Sigmoid colon (tissue), 7 donors: ENCODE measurements around the gene PSPH. TPM values are rescaled to one million over a fixed set of nuclear protein-coding genes. Genes with fewer than 3 reads are reported as not detected.
A peak's percentile ranks its signal among the peaks of the same experiment; 100 is the strongest.

Experiments used
- DNase-seq: peaks from one replicate; pipeline ENCODE4 v3.0.0-alpha.2; 2019
- H3K27ac ChIP-seq, 4 donors: fragments of 200-600 bp; sonication (generic); one replicate each; pipeline ENCODE4 v1.5.1; 2016 to 2019; ENCODE audit warnings: mild to moderate bottlenecking in 1 of 4
- H3K27me3 ChIP-seq, 3 donors: fragments of 200-600 bp; sonication (generic); one replicate each; pipeline ENCODE4 v1.5.1; 2019; ENCODE audit warnings: mild to moderate bottlenecking in 1 of 3
- H3K36me3 ChIP-seq, 4 donors: fragments of 200-600 bp; sonication (generic); one replicate each; pipeline ENCODE4 v1.5.1; 2016 to 2019
- H3K4me1 ChIP-seq, 4 donors: fragments of 200-600 bp; sonication (generic); one replicate each; pipeline ENCODE4 v1.5.1; 2017 to 2019
- H3K4me3 ChIP-seq, 4 donors: fragments of 200-600 bp; sonication (generic); one replicate each; pipeline ENCODE4 v1.5.1; 2017 to 2019; ENCODE audit warnings: mild to moderate bottlenecking in 2 of 4, moderate library complexity in 1 of 4
- H3K9me3 ChIP-seq, 4 donors: fragments of 200-600 bp in 3 of 4; sonication (generic) in 3 of 4; one replicate each; pipeline versions ENCODE4 v1.5.1 to v1.6.1; 2013 to 2019
- EP300 ChIP-seq, 4 donors: sonication (generic); formaldehyde crosslinking; IDR thresholded peaks; one replicate each; pipeline ENCODE4 v1.6.1; 2017; ENCODE audit warnings: antibody characterized with exemption in 4 of 4
- POLR2A ChIP-seq, 2 donors: fragments of 450-650 bp; IDR thresholded peaks; one replicate each; pipeline ENCODE4 v1.6.1; 2016; ENCODE audit warnings: antibody characterized with exemption in 2 of 2, mild to moderate bottlenecking in 2 of 2, moderate library complexity in 2 of 2
- POLR2AphosphoS5 ChIP-seq, 4 donors: sonication (generic); formaldehyde crosslinking; IDR thresholded peaks; one replicate each; pipeline ENCODE4 v1.6.1; 2017; ENCODE audit warnings: antibody characterized with exemption in 4 of 4
- WGBS, 2 donors: extraction: QIAGEN DNeasy Blood & Tissue Kit; methylation state at CpG; one replicate each; pipeline ENCODE4 v1.1.7; 2013; 5-methylcytosine and 5-hydroxymethylcytosine counted together
- intact Hi-C: fragments of 100-400 bp; cut with DNase I; formaldehyde crosslinking; loops from one replicate; pipeline ENCODE4 v1.15.1; 2023
- polyA plus RNA-seq, 3 donors: library from polyadenylated mRNA; stranded (reverse); fragments of 200-250 nt; gene quantifications; one replicate each; pipeline ENCODE4 v1.2.3, GENCODE V29; 2013
- total RNA-seq, 4 donors: library from RNA; depleted of rRNA; stranded (reverse); fragments of >200 nt; gene quantifications; one replicate each; pipeline ENCODE4 v1.1.0, GENCODE V29; 2016
- TF ChIP-seq, protein P1 (sequence below), 4 experiments: fragments of 450-650 bp in 3 of 4; fragments of 200-600 bp in 1 of 4; IDR thresholded peaks; one replicate each; pipeline ENCODE4 v1.5.1; 2016 to 2019; ENCODE audit warnings: antibody characterized with exemption in 4 of 4, mild to moderate bottlenecking in 3 of 4, moderate library complexity in 2 of 4
- donor health status: healthy with polysubstance abuse.
- donor health status: Bipolar disorder and iron deficiency.
- donor health status: healthy.

PSPH gene
- total and polyA plus RNA-seq, 7 donors, result 7.2 to 18.8 (median 7.6) TPM

DNA sequence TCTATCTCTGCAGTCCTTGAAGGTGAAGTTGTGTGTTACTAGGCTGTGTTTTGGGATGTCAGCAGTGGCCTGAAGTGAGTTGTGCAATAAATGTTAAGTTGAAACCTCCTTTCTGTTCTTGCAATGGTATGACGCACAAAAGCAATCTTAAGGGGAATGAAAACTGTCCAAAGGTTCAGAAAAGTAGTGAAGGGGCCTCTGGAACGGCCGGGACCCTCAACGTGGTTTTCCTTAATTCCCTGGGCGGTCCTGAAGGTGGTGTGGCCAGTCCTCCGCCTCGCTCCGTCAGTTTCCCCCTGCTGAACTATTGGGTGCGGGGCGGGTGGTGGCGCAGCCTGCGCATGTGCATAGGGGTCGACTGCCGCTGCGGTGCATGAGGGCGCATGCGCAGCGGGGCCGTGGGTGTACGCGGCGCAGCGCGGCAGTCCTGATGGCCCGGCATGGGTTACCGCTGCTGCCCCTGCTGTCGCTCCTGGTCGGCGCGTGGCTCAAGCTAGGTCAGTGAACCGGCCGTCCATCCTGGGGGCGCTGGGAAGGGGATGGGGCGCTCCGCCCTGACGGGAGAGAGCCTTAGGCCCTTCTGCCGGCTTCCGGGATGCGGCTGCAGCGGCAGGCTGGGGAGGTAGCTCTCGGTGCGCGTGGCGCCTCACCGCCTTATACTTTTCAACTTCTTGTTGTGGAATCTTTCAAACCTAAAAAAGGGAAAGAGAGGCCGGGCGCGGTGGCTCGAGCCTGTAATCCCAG lies 12.8 kb upstream of the PSPH start, which contains the start of gene SUMF2:
Gene SUMF2 (plus strand): TSS at position 405 of the 744 bp plus-strand sequence. CDS start 26 bp downstream, at position 431.
- no peaks in the 10 kb centered on the region for H3K9me3 ChIP-seq
- no peaks in the 10 kb centered on the region for H3K27me3 ChIP-seq
- 1% methylated on average over 49 of the region's 49 CpGs for WGBS, 2 donors
- H3K27ac ChIP-seq, result peak within 1 kb of the TSS; percentile 91 to 96 (median 95)
- H3K4me1 ChIP-seq, result peaks cover 0 to 13% (median 12%) of the 10 kb centered on the region in 4 donors
- intact Hi-C loops, result loop anchor here (5.0 kb wide), 1 partner anchor 112 kb away; the partner anchor contains the start of gene MRPS17
- peaks cover 13 to 61% (median 33%) of the 10 kb centered on the region in 4 donors for H3K36me3 ChIP-seq
- peak within 1 kb of the TSS; percentile 70 to 89 (median 80) for H3K4me3 ChIP-seq
- TF ChIP-seq POLR2AphosphoS5 (IDR thresholded peaks at IDR 0.05), result peak; percentile 95 to 98 (median 98)
- TF ChIP-seq EP300 (IDR thresholded peaks at IDR 0.05), result no peak
- TF ChIP-seq POLR2A (IDR thresholded peaks at IDR 0.05), result peak; percentile 87 to 92
- TF ChIP-seq, protein P1, sequence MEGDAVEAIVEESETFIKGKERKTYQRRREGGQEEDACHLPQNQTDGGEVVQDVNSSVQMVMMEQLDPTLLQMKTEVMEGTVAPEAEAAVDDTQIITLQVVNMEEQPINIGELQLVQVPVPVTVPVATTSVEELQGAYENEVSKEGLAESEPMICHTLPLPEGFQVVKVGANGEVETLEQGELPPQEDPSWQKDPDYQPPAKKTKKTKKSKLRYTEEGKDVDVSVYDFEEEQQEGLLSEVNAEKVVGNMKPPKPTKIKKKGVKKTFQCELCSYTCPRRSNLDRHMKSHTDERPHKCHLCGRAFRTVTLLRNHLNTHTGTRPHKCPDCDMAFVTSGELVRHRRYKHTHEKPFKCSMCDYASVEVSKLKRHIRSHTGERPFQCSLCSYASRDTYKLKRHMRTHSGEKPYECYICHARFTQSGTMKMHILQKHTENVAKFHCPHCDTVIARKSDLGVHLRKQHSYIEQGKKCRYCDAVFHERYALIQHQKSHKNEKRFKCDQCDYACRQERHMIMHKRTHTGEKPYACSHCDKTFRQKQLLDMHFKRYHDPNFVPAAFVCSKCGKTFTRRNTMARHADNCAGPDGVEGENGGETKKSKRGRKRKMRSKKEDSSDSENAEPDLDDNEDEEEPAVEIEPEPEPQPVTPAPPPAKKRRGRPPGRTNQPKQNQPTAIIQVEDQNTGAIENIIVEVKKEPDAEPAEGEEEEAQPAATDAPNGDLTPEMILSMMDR (IDR thresholded peaks at IDR 0.05), result no peak
- peak; percentile 94 for DNase-seq

DNA sequence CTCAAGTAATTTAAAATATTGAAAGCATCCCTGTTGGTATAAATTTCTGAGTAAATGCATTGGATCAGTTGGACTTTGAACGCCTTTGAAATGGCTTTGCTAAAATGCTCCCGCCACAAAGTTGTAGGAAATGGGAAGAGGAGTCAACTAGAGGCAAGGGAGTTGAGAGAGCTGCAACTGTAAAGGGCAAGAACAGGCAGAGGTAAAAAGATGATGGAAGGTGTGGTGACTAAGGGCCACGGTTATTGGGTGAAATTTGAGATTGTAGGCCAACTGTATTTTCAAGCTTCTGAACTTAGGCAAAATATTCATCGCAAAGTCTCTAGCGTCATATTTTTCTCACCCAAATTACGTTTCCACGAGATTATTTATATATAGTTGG lies 12.2 kb upstream of the PSPH start:
- Histone ChIP-seq H3K9me3 (no peaks in the 10 kb centered on the region), H3K4me3 (peak overlapping the region in 3 of 4 donors; percentile 76 to 89 (median 83)), H3K27ac (peak overlapping the region; percentile 91 to 96 (median 95)), H3K36me3 (peaks cover 11 to 61% (median 31%) of the 10 kb centered on the region in 4 donors), H3K4me1 (peaks cover 0 to 13% (median 12%) of the 10 kb centered on the region in 4 donors), H3K27me3 (no peaks in the 10 kb centered on the region)
- intact Hi-C loops, result loop anchor here (5.0 kb wide), 1 partner anchor 111 kb away; the partner anchor contains the start of gene MRPS17
- 59 to 74% methylated on average over 7 of the region's 7 CpGs for WGBS, 2 donors
- no peak for DNase-seq
- TF ChIP-seq POLR2A (IDR thresholded peaks at IDR 0.05), result no peak
- TF ChIP-seq EP300 (IDR thresholded peaks at IDR 0.05), result no peak
- no peak for TF ChIP-seq POLR2AphosphoS5 (IDR thresholded peaks at IDR 0.05)
- TF ChIP-seq, protein P1 (IDR thresholded peaks at IDR 0.05), result no peak

DNA sequence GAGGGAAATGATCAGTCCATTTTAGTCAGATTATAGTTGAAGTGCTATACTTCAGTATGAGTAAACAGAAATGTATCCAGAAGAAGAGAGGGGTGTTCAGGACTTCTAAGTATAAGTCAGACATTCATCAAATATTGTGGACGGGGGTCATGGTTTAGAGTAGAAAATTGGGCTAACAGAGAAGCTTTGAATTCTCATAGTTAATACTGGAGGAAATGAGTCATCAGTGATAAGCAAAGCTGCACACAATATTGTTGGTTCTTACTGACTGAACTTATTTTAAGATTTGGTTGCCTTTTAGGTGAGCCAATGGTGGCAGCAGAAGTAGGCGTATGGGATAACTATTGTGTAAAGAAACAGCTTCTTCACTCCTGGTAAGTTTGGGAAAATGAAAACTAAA lies 11.1 kb upstream of the PSPH start:
- no peak for DNase-seq
- H3K36me3 ChIP-seq, result peaks cover 11 to 67% (median 40%) of the 10 kb centered on the region in 4 donors
- no peaks in the 10 kb centered on the region for H3K27me3 ChIP-seq

DNA sequence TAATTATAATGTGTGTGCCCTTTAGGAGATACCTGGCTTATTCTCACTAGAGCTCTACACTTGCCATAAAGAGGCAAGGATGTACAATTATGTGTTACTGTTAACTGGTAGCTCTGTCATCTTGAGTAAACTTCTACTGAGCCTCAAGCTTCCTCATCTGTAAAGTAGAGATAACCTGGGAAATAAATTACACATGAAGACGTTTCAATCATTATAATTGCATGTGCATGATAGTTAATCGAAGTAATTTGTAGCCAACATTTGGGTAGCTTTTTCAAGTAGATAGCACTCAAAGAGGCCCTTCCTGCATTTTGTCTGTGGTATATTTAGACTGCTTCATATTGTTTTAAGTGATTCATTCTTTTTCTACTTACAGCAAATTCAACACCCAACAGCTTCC lies 2.7 kb upstream of the PSPH start:
- peaks cover 0 to 41% (median 28%) of the 10 kb centered on the region in 4 donors for H3K4me1 ChIP-seq
- intact Hi-C loops, result loop anchor here (5.0 to 10.0 kb wide), 3 partner anchors 87 to 689 kb away; partner anchors contain the start of genes LANCL2 and ZNF713
- no peaks in the 10 kb centered on the region for H3K27me3 ChIP-seq
- no peaks in the 10 kb centered on the region for H3K9me3 ChIP-seq
- no peak overlapping the region for H3K4me3 ChIP-seq
- no peak overlapping the region for H3K27ac ChIP-seq
- DNase-seq, result no peak
- H3K36me3 ChIP-seq, result peaks cover 6 to 62% (median 42%) of the 10 kb centered on the region in 4 donors
- WGBS, 2 donors, result 64 to 87% methylated on average over 2 of the region's 2 CpGs
- TF ChIP-seq POLR2A (IDR thresholded peaks at IDR 0.05) (no peak), POLR2AphosphoS5 (IDR thresholded peaks at IDR 0.05) (no peak), EP300 (IDR thresholded peaks at IDR 0.05) (no peak)
- TF ChIP-seq, protein P1 (IDR thresholded peaks at IDR 0.05), result no peak

More for the DNA sequence above, 11.1 kb upstream of the PSPH start:
- TF ChIP-seq POLR2AphosphoS5 (IDR thresholded peaks at IDR 0.05) (no peak), POLR2A (IDR thresholded peaks at IDR 0.05) (no peak), EP300 (IDR thresholded peaks at IDR 0.05) (no peak)
- TF ChIP-seq, protein P1 (IDR thresholded peaks at IDR 0.05), result no peak
- H3K27ac ChIP-seq, result peak overlapping the region in 1 of 4 donors; percentile 95
- 72 to 77% methylated on average over 2 of the region's 2 CpGs for WGBS, 2 donors
- no peaks in the 10 kb centered on the region for H3K9me3 ChIP-seq
- H3K4me1 ChIP-seq, result peaks cover 0 to 13% (median 12%) of the 10 kb centered on the region in 4 donors
- intact Hi-C loops, result loop anchor here (5.0 kb wide), 1 partner anchor 110 kb away; the partner anchor contains the start of gene MRPS17
- no peak overlapping the region for H3K4me3 ChIP-seq
